ENCODE measurements around the gene EGFLAM.

- TF ChIP-seq POLR2A (IDR thresholded peaks at IDR 0.05) (no peak), CTCF (IDR thresholded peaks at IDR 0.05) (no peak)
Measured at GRCh38 chr5:38447786-38448185, 189.4 kb downstream of the EGFLAM start.
